HUES48 (cell line): Measurements from ENCODE around the gene SYNPO.

Experiments
- H3K27ac ChIP-seq: one replicate; pipeline ENCODE4 v1.7.0; 2013; ENCODE audit warnings: low read depth, low read length, inconsistent platforms
- H3K27me3 ChIP-seq: 2 replicates; pipeline ENCODE4 v1.6.1; 2013; ENCODE audit warnings: mild to moderate bottlenecking, low read length; ENCODE audit not compliant: control insufficient read depth, insufficient read depth
- H3K36me3 ChIP-seq: 2 replicates; pipeline ENCODE4 v1.6.1; 2013; ENCODE audit warnings: low read length; ENCODE audit not compliant: control insufficient read depth, insufficient read depth
- H3K4me1 ChIP-seq: 2 replicates; pipeline ENCODE4 v1.6.1; 2013; ENCODE audit warnings: mild to moderate bottlenecking, low read length; ENCODE audit not compliant: control insufficient read depth, insufficient read depth
- H3K4me3 ChIP-seq: 2 replicates; pipeline ENCODE4 v1.5.1; 2013; ENCODE audit warnings: mild to moderate bottlenecking, low read depth, low read length
- H3K9ac ChIP-seq: 2 replicates; pipeline ENCODE4 v1.6.1; 2013; ENCODE audit warnings: mild to moderate bottlenecking, low read depth, low read length, moderate library complexity
- H3K9me3 ChIP-seq: 2 replicates; pipeline ENCODE4 v1.6.1; 2013; ENCODE audit warnings: low read length; ENCODE audit not compliant: control insufficient read depth, insufficient read depth

Gene SYNPO

DNA sequence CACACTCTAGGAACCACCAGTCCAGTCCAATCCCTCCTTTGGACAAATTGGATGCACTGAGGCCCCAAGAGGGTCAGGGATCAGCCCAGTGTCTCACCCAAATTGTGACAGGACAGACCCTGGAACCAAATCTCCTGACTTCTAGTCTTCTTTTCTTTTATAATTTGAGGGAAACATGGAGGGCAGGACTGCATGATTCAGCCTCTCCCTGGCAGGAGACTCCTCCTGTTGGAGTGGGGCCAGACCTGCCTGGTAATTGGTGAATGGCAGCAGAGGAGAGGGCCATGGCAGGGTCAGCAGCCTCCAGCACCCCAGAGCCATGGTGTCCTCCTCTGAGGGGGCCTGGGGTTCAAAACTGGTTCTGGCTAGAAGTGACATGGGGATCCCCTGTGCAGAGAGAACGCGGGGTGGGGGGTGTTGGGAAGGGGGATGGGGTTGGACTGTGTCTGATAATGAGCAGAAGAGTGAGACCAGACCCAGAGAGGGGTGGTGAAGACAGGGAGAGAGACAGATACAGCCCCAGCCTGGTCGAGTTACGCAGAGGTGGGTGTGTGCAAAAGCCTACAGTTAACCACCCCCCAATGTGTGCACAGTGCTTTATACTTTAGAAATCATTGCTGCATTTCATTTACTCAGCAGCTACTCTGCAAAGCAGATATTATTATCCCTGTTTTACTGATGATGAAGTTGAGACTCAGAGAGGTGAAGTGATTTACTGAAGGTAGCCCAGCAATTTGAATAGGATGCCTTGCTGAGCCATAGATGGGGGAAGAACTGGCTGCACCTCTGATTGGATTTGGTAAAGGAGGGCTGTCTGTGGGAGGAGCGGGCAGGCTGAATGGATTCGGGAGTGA is 3.8 kb upstream of the SYNPO start:
- no peak overlapping the region for H3K9ac ChIP-seq
- peaks cover 19% of the 10 kb centered on the region for H3K4me1 ChIP-seq
- H3K36me3 ChIP-seq, result no peaks in the 10 kb centered on the region
- no peak overlapping the region for H3K4me3 ChIP-seq
- H3K9me3 ChIP-seq, result no peaks in the 10 kb centered on the region
- no peaks in the 10 kb centered on the region for H3K27me3 ChIP-seq
- no peak overlapping the region for H3K27ac ChIP-seq

DNA sequence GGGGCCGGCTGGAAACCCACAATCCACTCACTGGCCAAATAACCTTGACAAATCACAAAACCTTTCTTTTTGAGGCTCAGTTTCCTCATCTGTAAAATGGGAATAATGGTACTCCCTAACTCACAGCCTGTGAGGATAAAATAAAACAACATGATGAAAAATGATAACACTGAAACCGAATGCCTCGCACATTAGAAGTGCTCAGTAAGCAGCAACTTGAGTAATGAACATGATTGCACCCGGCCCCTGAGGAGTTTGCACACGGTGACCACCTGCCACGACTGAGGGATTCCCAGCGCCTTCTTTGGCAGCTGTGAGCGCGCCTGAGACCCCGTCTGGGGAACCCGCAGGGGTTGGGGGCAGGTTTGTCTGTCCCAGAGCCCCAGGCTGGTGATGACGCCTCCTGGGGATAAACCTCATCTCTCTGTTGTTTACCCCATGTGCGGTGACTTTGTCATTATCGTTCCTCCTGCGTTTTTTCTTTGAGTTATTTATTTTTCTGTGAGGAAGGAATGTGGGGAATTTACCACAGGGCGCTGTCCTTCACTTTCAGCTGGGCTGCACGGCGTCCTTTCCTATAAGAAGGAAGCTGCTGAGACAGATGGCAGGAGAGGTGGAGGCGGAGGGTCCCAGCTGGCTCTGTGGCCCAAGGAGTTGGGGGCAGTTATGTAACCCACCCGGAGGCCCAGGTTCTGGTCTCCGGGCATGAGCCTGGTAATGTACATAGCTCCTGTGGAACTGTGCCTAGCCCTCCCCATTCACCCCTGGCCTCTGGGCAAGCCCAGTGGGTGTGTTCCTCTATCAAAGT is 3.0 kb upstream of the SYNPO start:
- peak overlapping the region; percentile 55 for H3K27ac ChIP-seq
- no peaks in the 10 kb centered on the region for H3K9me3 ChIP-seq
- H3K4me1 ChIP-seq, result peaks cover 19% of the 10 kb centered on the region
- H3K9ac ChIP-seq, result no peak overlapping the region
- no peak overlapping the region for H3K4me3 ChIP-seq
- H3K27me3 ChIP-seq, result no peaks in the 10 kb centered on the region
- H3K36me3 ChIP-seq, result no peaks in the 10 kb centered on the region

DNA sequence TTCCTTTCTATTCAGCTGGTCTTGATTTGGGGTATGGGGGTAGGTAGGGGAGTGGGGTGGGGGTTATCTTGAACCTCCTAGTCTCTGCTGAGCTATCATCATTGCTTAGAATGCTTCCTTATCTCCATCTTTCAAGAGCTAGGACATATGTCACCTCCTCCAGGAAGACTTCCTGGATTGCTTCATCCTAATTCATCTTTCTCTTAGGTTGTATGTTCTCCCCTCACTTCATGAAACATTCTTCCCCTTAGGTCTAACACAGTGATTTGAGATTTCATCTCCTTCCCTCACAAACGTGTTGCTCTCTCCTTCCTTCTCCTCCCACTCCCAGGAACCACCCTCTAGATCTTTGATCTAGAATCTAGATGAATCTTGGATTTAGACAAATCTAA is 2.4 kb upstream of the SYNPO start:
- no peak overlapping the region for H3K9ac ChIP-seq

DNA sequence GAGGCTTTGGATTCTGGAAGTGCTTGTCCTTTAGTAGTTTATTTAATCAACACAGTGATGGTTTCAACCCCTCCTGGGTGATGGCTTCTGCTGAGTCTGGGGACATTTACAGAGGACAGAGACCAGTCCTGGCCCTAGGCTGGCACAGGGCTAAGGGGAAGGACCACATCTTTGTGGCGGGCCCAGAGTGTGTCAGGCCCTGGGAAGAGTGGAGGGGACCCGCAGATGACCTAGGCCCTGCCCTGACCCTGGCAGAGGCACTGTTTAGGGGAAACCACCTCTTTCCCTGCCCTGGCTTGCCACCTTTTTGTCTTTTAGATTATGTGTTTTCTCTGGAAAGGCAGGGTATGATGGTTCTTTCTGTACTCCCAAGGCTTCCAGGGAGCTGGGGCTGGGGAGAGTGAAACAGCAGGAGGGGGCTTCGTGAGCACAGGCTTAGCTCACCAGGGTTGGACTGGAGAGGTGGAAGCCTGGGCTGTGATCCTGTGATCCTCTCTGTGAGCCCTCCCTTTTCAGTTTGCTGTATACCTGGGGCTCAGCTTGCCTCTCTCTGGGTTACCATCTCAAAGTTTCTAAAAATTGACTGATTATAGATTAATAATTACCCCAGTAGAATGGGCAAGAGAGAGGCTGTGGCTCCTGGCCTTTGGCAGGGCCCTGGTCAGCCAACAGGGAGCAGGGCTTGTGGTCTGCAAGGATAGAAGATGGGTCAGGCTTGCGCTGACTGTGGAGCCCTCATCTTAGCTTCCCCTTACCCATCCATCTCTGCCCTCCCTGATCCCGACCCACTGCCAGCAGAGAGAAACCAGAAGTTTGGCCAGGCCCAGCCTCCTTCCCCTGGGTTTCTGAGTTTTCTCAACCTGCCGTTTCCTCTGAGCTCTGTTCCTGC is 1.7 kb upstream of the SYNPO start:
- H3K27ac ChIP-seq, result peak overlapping the region; percentile 2
- no peaks in the 10 kb centered on the region for H3K9me3 ChIP-seq
- peaks cover 19% of the 10 kb centered on the region for H3K4me1 ChIP-seq
- no peak overlapping the region for H3K9ac ChIP-seq
- H3K27me3 ChIP-seq, result no peaks in the 10 kb centered on the region
- H3K4me3 ChIP-seq, result no peak overlapping the region
- no peaks in the 10 kb centered on the region for H3K36me3 ChIP-seq

More for the DNA sequence above, 2.4 kb upstream of the SYNPO start:
- peaks cover 19% of the 10 kb centered on the region for H3K4me1 ChIP-seq
- no peaks in the 10 kb centered on the region for H3K27me3 ChIP-seq
- H3K27ac ChIP-seq, result peak overlapping the region; percentile 55
- no peak overlapping the region for H3K4me3 ChIP-seq
- no peaks in the 10 kb centered on the region for H3K36me3 ChIP-seq
- H3K9me3 ChIP-seq, result no peaks in the 10 kb centered on the region

- Histone ChIP-seq H3K36me3 (no peaks in the 10 kb centered on the region), H3K27ac (no peak overlapping the region), H3K9me3 (no peaks in the 10 kb centered on the region), H3K27me3 (no peaks in the 10 kb centered on the region), H3K4me1 (peaks cover 21% of the 10 kb centered on the region), H3K4me3 (no peak overlapping the region), H3K9ac (no peak overlapping the region)
Observed at GRCh38 chr5:150639377-150639692, 1.1 kb upstream of the SYNPO start.

DNA sequence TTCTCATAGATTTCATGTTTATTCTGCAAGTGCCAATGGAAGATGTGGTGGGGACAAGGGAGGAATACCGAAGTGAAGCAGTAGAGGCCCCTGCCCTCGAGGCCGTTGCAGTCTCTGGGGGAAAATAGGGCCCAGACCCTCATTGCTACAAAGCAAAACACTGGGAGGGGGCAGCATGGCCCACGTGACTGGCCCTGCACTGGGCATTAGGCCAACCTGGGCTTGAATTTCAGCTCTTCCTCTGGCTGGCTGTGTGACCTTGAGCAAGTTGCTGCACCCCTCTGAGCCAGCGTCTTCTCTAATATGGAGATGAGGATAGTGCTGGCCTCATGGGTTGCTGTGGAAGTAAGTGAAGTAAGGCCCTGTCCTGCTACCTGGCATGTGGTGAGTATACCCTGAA is 709 bp upstream of the SYNPO start:
- peaks cover 25% of the 10 kb centered on the region for H3K4me1 ChIP-seq

DNA sequence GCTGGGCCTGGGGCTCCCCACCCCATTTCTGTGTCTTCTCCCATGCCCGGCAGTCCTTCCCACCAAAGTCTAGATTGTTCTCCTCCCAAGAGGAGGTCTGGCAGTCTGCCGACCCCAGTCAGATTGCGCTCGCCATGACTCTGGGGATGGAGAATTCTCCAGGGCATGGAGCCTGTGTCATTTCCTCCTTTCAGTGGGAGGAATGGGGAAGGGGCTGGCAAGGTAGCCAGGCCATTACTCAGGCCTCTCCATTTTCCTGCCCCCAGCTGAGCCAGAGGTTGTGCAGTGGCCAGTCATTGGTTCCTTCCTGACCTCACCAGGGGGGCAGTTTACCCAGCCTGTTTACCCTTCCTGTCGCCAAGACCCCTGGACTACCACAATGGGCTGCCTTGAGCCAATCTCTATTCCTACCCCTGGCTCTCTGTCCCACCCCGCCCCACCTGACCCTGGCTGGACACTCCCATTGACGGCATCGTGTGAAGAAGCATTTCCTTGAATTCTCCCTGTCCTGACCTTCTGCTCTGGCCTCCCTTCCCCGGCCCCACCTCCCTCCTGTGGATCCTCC is 628 bp downstream of the SYNPO start:
- Histone ChIP-seq H3K9me3 (no peaks in the 10 kb centered on the region), H3K4me3 (no peak overlapping the region), H3K27ac (peak overlapping the region; percentile 56), H3K9ac (no peak overlapping the region), H3K4me1 (peaks cover 33% of the 10 kb centered on the region), H3K27me3 (no peaks in the 10 kb centered on the region), H3K36me3 (no peaks in the 10 kb centered on the region)

More for the DNA sequence above, 709 bp upstream of the SYNPO start:
- no peaks in the 10 kb centered on the region for H3K27me3 ChIP-seq
- no peaks in the 10 kb centered on the region for H3K36me3 ChIP-seq
- no peak overlapping the region for H3K4me3 ChIP-seq
- no peak overlapping the region for H3K9ac ChIP-seq
- H3K9me3 ChIP-seq, result no peaks in the 10 kb centered on the region
- no peak overlapping the region for H3K27ac ChIP-seq

- no peak overlapping the region for H3K4me3 ChIP-seq
- no peaks in the 10 kb centered on the region for H3K27me3 ChIP-seq
- H3K9me3 ChIP-seq, result no peaks in the 10 kb centered on the region
- no peaks in the 10 kb centered on the region for H3K36me3 ChIP-seq
- no peak overlapping the region for H3K27ac ChIP-seq
- H3K4me1 ChIP-seq, result peaks cover 33% of the 10 kb centered on the region
- H3K9ac ChIP-seq, result no peak overlapping the region
Observed at GRCh38 chr5:150641824-150642566, 1.5 kb downstream of the SYNPO start.

GRCh38 chr5:150642567-150642927 is 2.1 kb downstream of the SYNPO start:
- Histone ChIP-seq H3K27me3 (no peaks in the 10 kb centered on the region), H3K36me3 (no peaks in the 10 kb centered on the region), H3K4me1 (peaks cover 30% of the 10 kb centered on the region), H3K9ac (no peak overlapping the region), H3K4me3 (no peak overlapping the region), H3K27ac (peak overlapping the region; percentile 36), H3K9me3 (no peaks in the 10 kb centered on the region)
